HEK293 (cell line): Measurements from ENCODE around the gene TARBP1.

Source experiments
- CTCF ChIA-PET: fragments of 350-600 bp; formaldehyde crosslinking; extraction: SDS; loops from one replicate; lab custom pipeline; 2021; ENCODE audit warnings: antibody characterized with exemption; lab: Yijun Ruan, JAX
- POLR2A ChIA-PET: fragments of 300-600 bp; formaldehyde crosslinking; extraction: SDS; loops from one replicate; lab custom pipeline; 2020; ENCODE audit warnings: antibody characterized with exemption, inconsistent platforms; lab: Yijun Ruan, JAX
- H3K27ac ChIP-seq: fragments of 200-500 bp; sonication (Bioruptor generic); 2 replicates; pipeline ENCODE4 v1.5.1; 2014; ENCODE audit warnings: low read depth, low read length, control low read depth, inconsistent platforms; ENCODE audit errors: extremely low read depth
- H3K36me3 ChIP-seq, 2 experiments: fragments of 200-500 bp in 1 of 2; sonication (Bioruptor generic) in 1 of 2; 1 replicate in 1 of 2; 2 replicates in 1 of 2; pipeline ENCODE4 v1.5.1; 2014 to 2017; ENCODE audit warnings: inconsistent platforms in 2 of 2, low read length in 2 of 2; ENCODE audit not compliant: control insufficient read depth in 2 of 2, insufficient read depth in 1 of 2
- H3K4me1 ChIP-seq: fragments of 200-500 bp; sonication (Bioruptor generic); 2 replicates; pipeline ENCODE4 v1.5.1; 2014; ENCODE audit warnings: mild to moderate bottlenecking, low read length, inconsistent platforms; ENCODE audit not compliant: control insufficient read depth, insufficient read depth
- H3K4me3 ChIP-seq: 2 replicates; pipeline ENCODE4 v1.5.1; 2011; ENCODE audit warnings: low read depth, mild to moderate bottlenecking, control low read depth, low read length, moderate library complexity
- H3K9me3 ChIP-seq: fragments of 200-500 bp; sonication (Bioruptor generic); 2 replicates; pipeline ENCODE4 v1.5.1; 2014; ENCODE audit warnings: low read depth, low read length, inconsistent platforms; ENCODE audit not compliant: control insufficient read depth, insufficient read depth
- BCL6B ChIP-seq: fragments of 450-650 bp; formaldehyde crosslinking; IDR thresholded peaks from 2 replicates; pipeline ENCODE4 v1.5.1; 2017; ENCODE audit warnings: missing biosample characterization, missing genetic modification characterization
- FEZF1 ChIP-seq: fragments of 450-650 bp; formaldehyde crosslinking; IDR thresholded peaks from 2 replicates; pipeline ENCODE4 v1.5.1; 2016; ENCODE audit warnings: missing biosample characterization, missing genetic modification characterization
- GLI4 ChIP-seq: fragments of 450-650 bp; formaldehyde crosslinking; IDR thresholded peaks from 2 replicates; pipeline ENCODE4 v1.5.1; 2016; ENCODE audit warnings: missing biosample characterization, missing genetic modification characterization
- GLIS1 ChIP-seq: fragments of 450-650 bp; formaldehyde crosslinking; IDR thresholded peaks from 2 replicates; pipeline ENCODE4 v1.5.1; 2016; ENCODE audit warnings: missing biosample characterization, missing genetic modification characterization
- IKZF3 ChIP-seq: fragments of 450-650 bp; IDR thresholded peaks from 2 replicates; pipeline ENCODE4 v1.5.0; 2018; ENCODE audit warnings: missing biosample characterization, mild to moderate bottlenecking, missing genetic modification characterization, moderate library complexity
- KLF17 ChIP-seq: fragments of 450-650 bp; formaldehyde crosslinking; IDR thresholded peaks from 2 replicates; pipeline ENCODE4 v1.5.1; 2016; ENCODE audit warnings: missing biosample characterization, missing genetic modification characterization
- MYNN ChIP-seq: fragments of 450-650 bp; formaldehyde crosslinking; IDR thresholded peaks from 2 replicates; pipeline ENCODE4 v1.5.1; 2016; ENCODE audit warnings: missing biosample characterization, missing genetic modification characterization, borderline replicate concordance
- MZF1 ChIP-seq: fragments of 450-650 bp; formaldehyde crosslinking; IDR thresholded peaks from 2 replicates; pipeline ENCODE4 v1.5.1; 2017; ENCODE audit warnings: missing biosample characterization, missing genetic modification characterization, borderline replicate concordance
- PRDM2 ChIP-seq: fragments of 450-650 bp; formaldehyde crosslinking; IDR thresholded peaks from 2 replicates; pipeline ENCODE4 v1.5.1; 2016; ENCODE audit warnings: missing biosample characterization, missing genetic modification characterization, borderline replicate concordance
- SCRT2 ChIP-seq: fragments of 450-650 bp; formaldehyde crosslinking; IDR thresholded peaks from 2 replicates; pipeline ENCODE4 v1.5.1; 2016; ENCODE audit warnings: missing biosample characterization, missing genetic modification characterization
- SP3 ChIP-seq: fragments of 450-650 bp; formaldehyde crosslinking; IDR thresholded peaks from 2 replicates; pipeline ENCODE4 v1.5.1; 2016; ENCODE audit warnings: missing biosample characterization, missing genetic modification characterization
- ZEB2 ChIP-seq: fragments of 450-650 bp; formaldehyde crosslinking; IDR thresholded peaks from 2 replicates; pipeline ENCODE4 v1.5.1; 2016; ENCODE audit warnings: missing biosample characterization, missing genetic modification characterization
- ZNF121 ChIP-seq: fragments of 450-650 bp; formaldehyde crosslinking; IDR thresholded peaks from 2 replicates; pipeline ENCODE4 v1.5.1; 2016; ENCODE audit warnings: missing biosample characterization, missing genetic modification characterization
- ZNF132 ChIP-seq: fragments of 450-650 bp; formaldehyde crosslinking; IDR thresholded peaks from 2 replicates; pipeline ENCODE4 v1.5.1; 2017; ENCODE audit warnings: missing biosample characterization, missing genetic modification characterization, borderline replicate concordance
- ZNF350 ChIP-seq: fragments of 450-650 bp; formaldehyde crosslinking; IDR thresholded peaks from 2 replicates; pipeline ENCODE4 v1.5.0; 2017; ENCODE audit warnings: missing biosample characterization, mild to moderate bottlenecking, missing genetic modification characterization
- ZNF473 ChIP-seq: fragments of 450-650 bp; formaldehyde crosslinking; IDR thresholded peaks from 2 replicates; pipeline ENCODE4 v1.5.1; 2017; ENCODE audit warnings: missing biosample characterization, missing genetic modification characterization
- ZNF513 ChIP-seq: fragments of 450-650 bp; IDR thresholded peaks from 2 replicates; pipeline ENCODE4 v1.5.1; 2018; ENCODE audit warnings: missing biosample characterization, missing genetic modification characterization
- ZNF639 ChIP-seq: fragments of 450-650 bp; formaldehyde crosslinking; IDR thresholded peaks from 2 replicates; pipeline ENCODE4 v1.5.1; 2016; ENCODE audit warnings: missing biosample characterization, missing genetic modification characterization
- ZNF747 ChIP-seq: fragments of 450-650 bp; formaldehyde crosslinking; IDR thresholded peaks from 2 replicates; pipeline ENCODE4 v1.5.1; 2016; ENCODE audit warnings: missing biosample characterization, missing genetic modification characterization
- ZSCAN4 ChIP-seq: fragments of 450-650 bp; formaldehyde crosslinking; IDR thresholded peaks from 2 replicates; pipeline ENCODE4 v1.5.1; 2017; ENCODE audit warnings: missing biosample characterization, missing genetic modification characterization

TARBP1 gene

GRCh38 chr1:234429434-234429806, 49.6 kb downstream of the TARBP1 start:
- H3K27ac ChIP-seq, result no peak overlapping the region
- TF ChIP-seq ZNF132 (tag by site-specific recombination) (no peak), FEZF1 (no peak), ZNF747 (no peak), MYNN (tag by site-specific recombination) (no peak), SCRT2 (tag by site-specific recombination) (no peak), ZNF639 (no peak), ZNF473 (no peak), ZEB2 (no peak), ZNF513 (no peak), ZSCAN4 (no peak), BCL6B (tag by site-specific recombination) (no peak), GLIS1 (tag by site-specific recombination) (no peak), SP3 (no peak), KLF17 (tag by site-specific recombination) (no peak), IKZF3 (no peak), GLI4 (tag by site-specific recombination) (no peak), MZF1 (tag by site-specific recombination) (no peak), PRDM2 (no peak), ZNF350 (tag by site-specific recombination) (no peak), ZNF121 (tag by site-specific recombination) (no peak)
- ChIA-PET CTCF (interaction anchor here (1.4 to 1.7 kb wide), 2 partner anchors 58 to 304 kb away, joined by 4 to 5 read pairs; no protein-coding TSS in a partner anchor), POLR2A (no interaction called here)
- H3K4me1 ChIP-seq, result no peaks in the 10 kb centered on the region
- H3K9me3 ChIP-seq, result no peaks in the 10 kb centered on the region
- H3K36me3 ChIP-seq, result peaks cover 59 to 62% of the 10 kb centered on the region in 2 experiments
- no peak overlapping the region for H3K4me3 ChIP-seq
